K562 (cell line): Measurements from ENCODE around the gene FBXO28. TPM values are rescaled to one million over a fixed set of nuclear protein-coding genes. Genes with fewer than 3 reads are reported as not detected.

Experiments used
- AFF4 ChIP-seq: sonication (generic); formaldehyde crosslinking; IDR thresholded peaks from 2 replicates; pipeline ENCODE4 v1.8.0; 2023; ENCODE audit warnings: mild to moderate bottlenecking, missing genetic modification reagents
- BRD4 ChIP-seq: fragments of 200-600 bp; sonication (generic); IDR thresholded peaks from 2 replicates; pipeline ENCODE4 v1.6.1; 2017; ENCODE audit warnings: inconsistent platforms
- CREB3 ChIP-seq: fragments of 450-650 bp; conservative IDR thresholded peaks from 2 replicates; pipeline ENCODE4 v1.6.1; 2016; ENCODE audit warnings: missing genetic modification characterization, low read depth, mild to moderate bottlenecking, missing compliant biosample characterization, moderate library complexity
- CTCFL ChIP-seq: IDR thresholded peaks from 2 replicates; pipeline ENCODE4 v1.6.1; 2011; ENCODE audit warnings: borderline replicate concordance, low read depth, mild to moderate bottlenecking, moderate library complexity, low read length; ENCODE audit not compliant: insufficient read depth, poor library complexity, severe bottlenecking
- DACH1 ChIP-seq: fragments of 450-650 bp; IDR thresholded peaks from 2 replicates; pipeline ENCODE4 v1.6.1; 2018; ENCODE audit not compliant: partially characterized antibody
- EHMT2 ChIP-seq: fragments of 450-650 bp; IDR thresholded peaks from 2 replicates; pipeline ENCODE4 v1.6.1; 2018; ENCODE audit warnings: antibody characterized with exemption
- EP300 ChIP-seq: IDR thresholded peaks from 2 replicates; pipeline ENCODE4 v1.6.1; 2012; ENCODE audit warnings: low read length, improper control_type of control experiment
- FOS ChIP-seq: IDR thresholded peaks from 3 replicates; pipeline ENCODE4 v1.6.1; 2011; ENCODE audit not compliant: insufficient read length; ENCODE audit errors: extremely low read depth
- GATAD2A ChIP-seq: fragments of 450-650 bp; IDR thresholded peaks from 2 replicates; pipeline ENCODE4 v1.6.1; 2017
- NR1H2 ChIP-seq: sonication (generic); formaldehyde crosslinking; IDR thresholded peaks from 2 replicates; pipeline ENCODE4 v1.4.0; 2020; ENCODE audit warnings: mild to moderate bottlenecking, missing genetic modification reagents
- SP1 ChIP-seq: sonication (generic); formaldehyde crosslinking; IDR thresholded peaks from 2 replicates; pipeline ENCODE4 v1.8.1; 2022; ENCODE audit warnings: mild to moderate bottlenecking, missing genetic modification reagents
- STAG1 ChIP-seq: sonication (generic); formaldehyde crosslinking; IDR thresholded peaks from 2 replicates; pipeline ENCODE4 v1.5.0; 2020; ENCODE audit warnings: missing genetic modification reagents, borderline replicate concordance
- TAL1 ChIP-seq: fragments of 450-650 bp; IDR thresholded peaks from 2 replicates; pipeline ENCODE4 v1.6.1; 2016; ENCODE audit warnings: mild to moderate bottlenecking
- TARDBP ChIP-seq: fragments of 450-650 bp; IDR thresholded peaks from 2 replicates; pipeline ENCODE4 v1.6.1; 2016
- ZBTB8A ChIP-seq: fragments of 450-650 bp; IDR thresholded peaks from 2 replicates; pipeline ENCODE4 v1.6.1; 2018; ENCODE audit warnings: mild to moderate bottlenecking, moderate library complexity; ENCODE audit not compliant: partially characterized antibody
- ZBTB9 ChIP-seq: fragments of 450-650 bp; formaldehyde crosslinking; IDR thresholded peaks from 2 replicates; pipeline ENCODE4 v1.4.0; 2020; ENCODE audit warnings: mild to moderate bottlenecking, moderate library complexity
- ZNF311 ChIP-seq: fragments of 250-450 bp; sonication (Bioruptor Pico); IDR thresholded peaks from 2 replicates; pipeline ENCODE4 v1.4.0; 2020; ENCODE audit warnings: mild to moderate bottlenecking, moderate library complexity
- polyA plus RNA-seq, 8 experiments: library from polyadenylated mRNA; depleted of rRNA in 4 of 8; stranded (reverse) in 5 of 8; unstranded in 3 of 8; fragments of >200 nt; fragmentation: Nextera tagmentation in 2 of 8; fragmentation: Illumina TruSeq in 1 of 8; extraction: Ambion mirVana in 2 of 8; extraction: Trizol in 1 of 8; gene quantifications; 2 replicates each; pipeline versions ENCODE4 v1.2.1 to v1.2.3, GENCODE V29; 2011 to 2014; ENCODE audit warnings: inconsistent platforms in 1 of 8, missing spikeins in 1 of 8
- total RNA-seq, 7 experiments: library from RNA; depleted of rRNA in 6 of 7; stranded (reverse); fragments of >200 nt in 6 of 7; fragmentation: Illumina TruSeq in 2 of 7; extraction: Trizol in 2 of 7; gene quantifications; 2 replicates each; pipeline versions ENCODE4 v1.2.1 to v1.2.3, GENCODE V29; 2011 to 2021; ENCODE audit warnings: low replicate concordance in 1 of 7

Gene FBXO28
- total and polyA plus RNA-seq, 9 of the 15 experiments (the other 6 are each of a cell fraction or from before 2014, with no cell fraction given) = 4.1 to 34.8 (median 25.3) TPM

- TF ChIP-seq BRD4 = no peak
- TF ChIP-seq ZNF311 (CRISPR knock-in tag) = no peak
- no peak for TF ChIP-seq ZBTB8A
- no peak for TF ChIP-seq CREB3 (tag)
- TF ChIP-seq FOS = no peak
- TF ChIP-seq NR1H2 = no peak
- TF ChIP-seq EHMT2 = no peak
- peak; percentile 77 for TF ChIP-seq TARDBP
- TF ChIP-seq SP1 (CRISPR knock-in tag) = peak; percentile 60
- no peak for TF ChIP-seq DACH1
- TF ChIP-seq CTCFL = peak; percentile 47
- 0 out of 2 replicates have a peak, but pooled peaks have one; percentile 2 for TF ChIP-seq EP300
- TF ChIP-seq GATAD2A = no peak
- TF ChIP-seq AFF4 (CRISPR knock-in tag) = no peak
- TF ChIP-seq ZBTB9 (CRISPR knock-in tag) = peak; percentile 81
- no peak for TF ChIP-seq TAL1
- TF ChIP-seq STAG1 (CRISPR knock-in tag) = peak; percentile 42; the same call in 1 of the 2 replicates
These were observed 69.1 kb downstream of the FBXO28 start, which contains the start of gene DEGS1 (continued) for GRCh38 chr1:224182866-224183590.
